ENCODE data around the gene ZNF503.

ZNF503 gene

GRCh38 chr10:75401569-75402485 is at the start of gene ZNF503:
Gene ZNF503 (minus strand): TSS chr10:75401764. CDS start chr10:75401419, 345 bp downstream.
- peak; percentile 94 for DNase-seq

GRCh38 chr10:75450644-75451640 is 49.4 kb upstream of the ZNF503 start:
- no peak for DNase-seq

- no peak for DNase-seq
Measured at GRCh38 chr10:75450075-75450445, 48.5 kb upstream of the ZNF503 start.

- DNase-seq: no peak
Measured at GRCh38 chr10:75449382-75450074, 48.0 kb upstream of the ZNF503 start.

- no peak for DNase-seq
Measured at GRCh38 chr10:75448166-75448565, 46.6 kb upstream of the ZNF503 start.

GRCh38 chr10:75446508-75446907 is 44.9 kb upstream of the ZNF503 start:
- DNase-seq: no peak

- DNase-seq: no peak
Measured at GRCh38 chr10:75444781-75445386, 43.3 kb upstream of the ZNF503 start.

- no peak for DNase-seq
Measured at GRCh38 chr10:75443362-75443761, 41.8 kb upstream of the ZNF503 start.

GRCh38 chr10:75441682-75442081 is 40.1 kb upstream of the ZNF503 start:
- no peak for DNase-seq

GRCh38 chr10:75441196-75441595 is 39.6 kb upstream of the ZNF503 start:
- no peak for DNase-seq

GRCh38 chr10:75440271-75440793 is 38.8 kb upstream of the ZNF503 start:
- no peak for DNase-seq

- no peak for DNase-seq
Measured at GRCh38 chr10:75439811-75440210, 38.2 kb upstream of the ZNF503 start.

GRCh38 chr10:75438275-75438674 is 36.7 kb upstream of the ZNF503 start:
- DNase-seq: no peak

GRCh38 chr10:75437693-75438092 is 36.1 kb upstream of the ZNF503 start:
- no peak for DNase-seq

GRCh38 chr10:75436896-75437295 is 35.3 kb upstream of the ZNF503 start:
- no peak for DNase-seq

- no peak for DNase-seq
Measured at GRCh38 chr10:75435291-75435690, 33.7 kb upstream of the ZNF503 start.

GRCh38 chr10:75434291-75434690 is 32.7 kb upstream of the ZNF503 start:
- DNase-seq: no peak

GRCh38 chr10:75433216-75433615 is 31.7 kb upstream of the ZNF503 start:
- DNase-seq: no peak

GRCh38 chr10:75432763-75433162 is 31.2 kb upstream of the ZNF503 start:
- no peak for DNase-seq

- no peak for DNase-seq
Measured at GRCh38 chr10:75432176-75432575, 30.6 kb upstream of the ZNF503 start.

- DNase-seq: no peak
Measured at GRCh38 chr10:75431180-75432111, 29.9 kb upstream of the ZNF503 start, which contains the start of gene LRMDA. Gene LRMDA (plus strand): TSS chr10:75431624.

All from NCI-H1694 (cell line).